ENCODE data around the gene WNT1. TPM values are rescaled to one million over a fixed set of nuclear protein-coding genes. Genes with fewer than 3 reads are reported as not detected.
A peak's percentile ranks its signal among the peaks of the same experiment; 100 is the strongest.

WNT1 gene
- polyA plus RNA-seq, 3 donors: 0.33 TPM; not detected in 2

- Mint-ChIP-seq H3K4me3 (no peak overlapping the region), H3K36me3 (peaks cover 54 to 73% of the 10 kb centered on the region in 2 donors), H3K27me3 (ENCODE audit: low read depth in 3 of 3) (peaks cover 0 to 2% (median 0%) of the 10 kb centered on the region in 3 donors), H3K9me3 (no peaks in the 10 kb centered on the region), H3K27ac (peak overlapping the region in 1 of 7 donors; percentile 16), H3K4me1 (peaks cover 39% of the 10 kb centered on the region)
- no peaks in the 10 kb centered on the region for H3K27me3 ChIP-seq (ENCODE audit: control insufficient read depth in 2 of 2, insufficient read depth in 2 of 2, low read length in 2 of 2)
- peaks cover 29 to 30% of the 10 kb centered on the region in 2 donors for H3K4me1 ChIP-seq (ENCODE audit: control insufficient read depth in 1 of 2, insufficient read depth in 2 of 2, low read length in 2 of 2)
- no peak for DNase-seq
- no peak for TF ChIP-seq CTCF (IDR thresholded peaks at IDR 0.05)
- H3K36me3 ChIP-seq (replicated peaks in 1 of 2; ENCODE audit: control insufficient read depth in 1 of 2, insufficient read depth in 2 of 2, low read length in 2 of 2): peaks cover 19 to 72% of the 10 kb centered on the region in 2 donors
- H3K4me3 ChIP-seq (replicated peaks in 1 of 3; ENCODE audit: low read depth in 2 of 3, low read length in 3 of 3): no peak overlapping the region
- H3K9me3 ChIP-seq (replicated peaks in 1 of 2; ENCODE audit: control insufficient read depth in 1 of 2, insufficient read depth in 1 of 2, low read length in 2 of 2): no peaks in the 10 kb centered on the region
- no peak overlapping the region for H3K27ac ChIP-seq (ENCODE audit: low read depth in 1 of 2, low read length in 2 of 2)
- peaks cover 59% of the 10 kb centered on the region for H3K79me2 ChIP-seq (ENCODE audit: insufficient read depth, low read length)
- intact Hi-C loops (cut with micrococcal nuclease): no loop called here
- no peak overlapping the region for H3K9ac ChIP-seq (ENCODE audit: insufficient read depth, low read length, poor library complexity, severe bottlenecking)
- no peak overlapping the region for H3K4me2 ChIP-seq (replicated peaks; ENCODE audit: extremely low read depth, low read length, poor library complexity, severe bottlenecking)
- WGBS (ENCODE audit: insufficient coverage): 100% methylated on average over 1 of the region's 4 CpGs
- H2AFZ ChIP-seq (ENCODE audit: insufficient read depth, low read depth, low read length, poor library complexity, severe bottlenecking): no peak overlapping the region
- H4K20me1 ChIP-seq (ENCODE audit: insufficient read depth, low read length): peaks cover 96% of the 10 kb centered on the region
Measured at GRCh38 chr12:48943221-48943620, 34.9 kb upstream of the WNT1 start.

GRCh38 chr12:48946205-48946604 lies 31.9 kb upstream of the WNT1 start:
- Mint-ChIP-seq H3K4me3 (no peak overlapping the region), H3K4me1 (peaks cover 10% of the 10 kb centered on the region), H3K27ac (no peak overlapping the region), H3K9me3 (peaks cover 0 to 2% (median 0%) of the 10 kb centered on the region in 7 donors), H3K27me3 (ENCODE audit: low read depth in 3 of 3) (no peaks in the 10 kb centered on the region), H3K36me3 (peaks cover 39 to 60% of the 10 kb centered on the region in 2 donors)
- Histone ChIP-seq H3K4me3 (replicated peaks in 1 of 3; ENCODE audit: low read depth in 2 of 3, low read length in 3 of 3) (no peak overlapping the region), H3K4me1 (ENCODE audit: control insufficient read depth in 1 of 2, insufficient read depth in 2 of 2, low read length in 2 of 2) (peaks cover under 1% of the 10 kb centered on the region in 2 donors), H3K79me2 (ENCODE audit: insufficient read depth, low read length) (peaks cover 89% of the 10 kb centered on the region), H2AFZ (ENCODE audit: insufficient read depth, low read depth, low read length, poor library complexity, severe bottlenecking) (no peak overlapping the region), H3K9me3 (replicated peaks in 1 of 2; ENCODE audit: control insufficient read depth in 1 of 2, insufficient read depth in 1 of 2, low read length in 2 of 2) (no peaks in the 10 kb centered on the region), H3K27me3 (ENCODE audit: control insufficient read depth in 2 of 2, insufficient read depth in 2 of 2, low read length in 2 of 2) (no peaks in the 10 kb centered on the region), H3K9ac (ENCODE audit: insufficient read depth, low read length, poor library complexity, severe bottlenecking) (no peak overlapping the region), H3K36me3 (replicated peaks in 1 of 2; ENCODE audit: control insufficient read depth in 1 of 2, insufficient read depth in 2 of 2, low read length in 2 of 2) (peaks cover 11 to 72% of the 10 kb centered on the region in 2 donors), H3K4me2 (replicated peaks; ENCODE audit: extremely low read depth, low read length, poor library complexity, severe bottlenecking) (no peak overlapping the region), H4K20me1 (ENCODE audit: insufficient read depth, low read length) (peaks cover 96% of the 10 kb centered on the region), H3K27ac (ENCODE audit: low read depth in 1 of 2, low read length in 2 of 2) (no peak overlapping the region)
- DNase-seq: no peak
- no peak for TF ChIP-seq CTCF (IDR thresholded peaks at IDR 0.05)
- intact Hi-C loops (cut with micrococcal nuclease): no loop called here
